Fibroblast of lung (primary cell): ENCODE measurements around the gene NDUFAF5. TPM values are rescaled to one million over a fixed set of nuclear protein-coding genes. Genes with fewer than 3 reads are reported as not detected.

Experiments used
- DNase-seq, 2 donors: peaks; one replicate each; pipeline versions ENCODE4 v3.0.0 to v3.0.0-alpha.2; 2010; ENCODE audit warnings: low read depth in 2 of 2
- H2AFZ ChIP-seq: 2 replicates; pipeline ENCODE4 v1.5.1; 2012; ENCODE audit warnings: low read length, control low read depth, inconsistent platforms
- H3K27ac ChIP-seq: 2 replicates; pipeline ENCODE4 v1.5.1; 2011; ENCODE audit warnings: low read length, control low read depth; ENCODE audit not compliant: insufficient read depth
- H3K27me3 ChIP-seq: 2 replicates; pipeline ENCODE4 v1.5.1; 2011; ENCODE audit warnings: mild to moderate bottlenecking, low read length; ENCODE audit not compliant: control insufficient read depth, insufficient read depth
- H3K36me3 ChIP-seq: 2 replicates; pipeline ENCODE4 v1.5.1; 2011; ENCODE audit warnings: low read length; ENCODE audit not compliant: control insufficient read depth, insufficient read depth
- H3K4me1 ChIP-seq: 2 replicates; pipeline ENCODE4 v1.5.1; 2011; ENCODE audit warnings: low read length; ENCODE audit not compliant: control insufficient read depth, insufficient read depth; ENCODE audit errors: extremely low read depth
- H3K4me2 ChIP-seq: 2 replicates; pipeline ENCODE4 v1.5.1; 2011; ENCODE audit warnings: low read length, control low read depth; ENCODE audit not compliant: insufficient read depth; ENCODE audit errors: extremely low read depth
- H3K4me3 ChIP-seq, 4 experiments: fragments of 200-600 bp in 1 of 4; sonication (generic) in 1 of 4; replicated peaks in 1 of 4; 2 replicates each; pipeline ENCODE4 v1.5.1; 2011 to 2016; ENCODE audit warnings: low read length in 4 of 4, low read depth in 3 of 4, mild to moderate bottlenecking in 3 of 4, control low read depth in 2 of 4, inconsistent platforms in 1 of 4, mixed read lengths in 1 of 4; ENCODE audit not compliant: insufficient read depth in 1 of 4; ENCODE audit errors: control extremely low read depth in 1 of 4
- H3K79me2 ChIP-seq: 2 replicates; pipeline ENCODE4 v1.5.1; 2012; ENCODE audit warnings: mild to moderate bottlenecking, low read length, inconsistent platforms; ENCODE audit not compliant: control insufficient read depth, insufficient read depth
- H3K9ac ChIP-seq: 2 replicates; pipeline ENCODE4 v1.5.1; 2011; ENCODE audit warnings: mild to moderate bottlenecking, low read length, control low read depth; ENCODE audit not compliant: insufficient read depth
- H3K9me3 ChIP-seq: 2 replicates; pipeline ENCODE4 v1.5.1; 2012; ENCODE audit warnings: low read depth, low read length; ENCODE audit not compliant: control insufficient read depth, insufficient read depth
- H4K20me1 ChIP-seq: 2 replicates; pipeline ENCODE4 v1.5.1; 2011; ENCODE audit warnings: low read length; ENCODE audit not compliant: control insufficient read depth, insufficient read depth; ENCODE audit errors: extremely low read depth
- CTCF ChIP-seq, 2 donors: IDR thresholded peaks in 1 of 2; conservative IDR thresholded peaks in 1 of 2; 1 replicate in 1 of 2; 2 replicates in 1 of 2; pipeline ENCODE4 v1.5.1; 2011 to 2012; ENCODE audit warnings: low read length in 2 of 2, control low read depth in 1 of 2, inconsistent platforms in 1 of 2, low read depth in 1 of 2, mild to moderate bottlenecking in 1 of 2
- EZH2 ChIP-seq: IDR thresholded peaks from 2 replicates; pipeline ENCODE4 v1.5.1; 2012; ENCODE audit warnings: low read length, control low read depth, mild to moderate bottlenecking; ENCODE audit errors: missing control alignments
- polyA plus RNA-seq, 2 donors: library from polyadenylated mRNA; depleted of rRNA in 1 of 2; stranded (reverse) in 1 of 2; unstranded in 1 of 2; fragments of >200 nt; gene quantifications; 2 replicates each; pipeline ENCODE4 v1.2.1, GENCODE V29; 2011 to 2012; ENCODE audit warnings: missing spikeins in 1 of 2
- total RNA-seq: library from RNA; depleted of rRNA; stranded (reverse); fragments of >200 nt; gene quantifications from 2 replicates; pipeline ENCODE4 v1.2.1, GENCODE V29; 2014

NDUFAF5 gene
- total and polyA plus RNA-seq, 2 donors (not counting 1 experiment from before 2014, with no cell fraction given), result 12.7 to 17.3 TPM

GRCh38 chr20:13745784-13746183 lies 39.0 kb upstream of the NDUFAF5 start:
- Histone ChIP-seq H3K79me2 (no peaks in the 10 kb centered on the region), H2AFZ (no peak overlapping the region), H3K4me2 (no peak overlapping the region), H3K36me3 (no peaks in the 10 kb centered on the region), H3K9ac (no peak overlapping the region), H3K4me3 (no peak overlapping the region), H4K20me1 (no peaks in the 10 kb centered on the region), H3K27me3 (no peaks in the 10 kb centered on the region), H3K9me3 (no peaks in the 10 kb centered on the region), H3K4me1 (no peaks in the 10 kb centered on the region), H3K27ac (no peak overlapping the region)
- TF ChIP-seq CTCF (conservative IDR thresholded peaks at IDR 0.05 in 1 of 2, IDR thresholded peaks at IDR 0.05 in 1 of 2; ENCODE audit: low read depth in 1 of 2, low read length in 2 of 2) (no peak), EZH2 (no peak)
- no peak for DNase-seq

GRCh38 chr20:13749811-13750210 lies 35.0 kb upstream of the NDUFAF5 start:
- no peak overlapping the region for H2AFZ ChIP-seq
- H3K27ac ChIP-seq, result no peak overlapping the region
- H3K4me1 ChIP-seq, result no peaks in the 10 kb centered on the region
- H3K4me2 ChIP-seq, result no peak overlapping the region
- no peaks in the 10 kb centered on the region for H3K36me3 ChIP-seq
- no peaks in the 10 kb centered on the region for H3K79me2 ChIP-seq
- DNase-seq, result no peak
- H3K9me3 ChIP-seq, result no peaks in the 10 kb centered on the region
- TF ChIP-seq EZH2 (no peak), CTCF (conservative IDR thresholded peaks at IDR 0.05 in 1 of 2, IDR thresholded peaks at IDR 0.05 in 1 of 2; ENCODE audit: low read depth in 1 of 2, low read length in 2 of 2) (no peak)
- H4K20me1 ChIP-seq, result no peaks in the 10 kb centered on the region
- H3K4me3 ChIP-seq, result no peak overlapping the region
- no peaks in the 10 kb centered on the region for H3K27me3 ChIP-seq
- no peak overlapping the region for H3K9ac ChIP-seq

DNA sequence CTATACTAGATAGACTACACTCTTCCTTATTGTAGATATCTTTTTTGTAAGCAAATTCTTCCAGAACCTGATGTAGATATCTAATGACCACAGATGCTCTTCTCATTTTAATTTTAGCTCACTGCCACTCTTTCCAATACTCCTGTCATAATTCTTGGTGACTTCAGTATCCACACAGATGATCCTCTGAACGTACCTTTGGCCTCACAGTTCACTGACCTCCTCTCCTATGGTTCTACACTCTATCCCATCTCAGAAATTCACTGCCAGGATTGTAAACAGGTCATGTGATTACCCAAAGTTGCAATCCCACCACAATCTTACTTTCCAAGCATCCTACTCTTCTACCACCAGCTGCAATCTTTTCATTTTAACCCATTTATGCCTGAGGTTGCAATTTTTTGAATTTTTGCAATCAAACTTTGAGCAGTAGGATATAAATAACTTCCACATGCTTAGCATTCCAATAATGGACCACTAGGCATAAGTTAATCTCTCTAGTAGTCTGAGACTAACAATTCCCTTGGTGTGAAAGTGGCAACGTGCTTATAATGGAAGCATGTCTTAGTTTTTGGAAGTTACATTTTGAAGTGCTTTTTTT lies 31.3 kb upstream of the NDUFAF5 start:
- H3K9ac ChIP-seq, result no peak overlapping the region
- H3K4me2 ChIP-seq, result no peak overlapping the region
- TF ChIP-seq CTCF (conservative IDR thresholded peaks at IDR 0.05 in 1 of 2, IDR thresholded peaks at IDR 0.05 in 1 of 2; ENCODE audit: low read depth in 1 of 2, low read length in 2 of 2), result no peak
- TF ChIP-seq EZH2, result no peak
- H3K4me1 ChIP-seq, result no peaks in the 10 kb centered on the region
- no peaks in the 10 kb centered on the region for H3K36me3 ChIP-seq
- H3K9me3 ChIP-seq, result no peaks in the 10 kb centered on the region
- no peaks in the 10 kb centered on the region for H3K79me2 ChIP-seq
- no peak overlapping the region for H3K4me3 ChIP-seq
- no peaks in the 10 kb centered on the region for H3K27me3 ChIP-seq
- no peak overlapping the region for H3K27ac ChIP-seq
- no peaks in the 10 kb centered on the region for H4K20me1 ChIP-seq
- H2AFZ ChIP-seq, result no peak overlapping the region
- no peak for DNase-seq
